GM12874 (cell line): Measurements from ENCODE around the gene PMPCA.

ENCODE experiments used
- CTCF ChIP-seq: IDR thresholded peaks from 2 replicates; pipeline ENCODE4 v1.5.1; 2011; ENCODE audit warnings: low read depth, mild to moderate bottlenecking, control low read depth, low read length, moderate library complexity; ENCODE audit not compliant: insufficient read depth

PMPCA gene

DNA sequence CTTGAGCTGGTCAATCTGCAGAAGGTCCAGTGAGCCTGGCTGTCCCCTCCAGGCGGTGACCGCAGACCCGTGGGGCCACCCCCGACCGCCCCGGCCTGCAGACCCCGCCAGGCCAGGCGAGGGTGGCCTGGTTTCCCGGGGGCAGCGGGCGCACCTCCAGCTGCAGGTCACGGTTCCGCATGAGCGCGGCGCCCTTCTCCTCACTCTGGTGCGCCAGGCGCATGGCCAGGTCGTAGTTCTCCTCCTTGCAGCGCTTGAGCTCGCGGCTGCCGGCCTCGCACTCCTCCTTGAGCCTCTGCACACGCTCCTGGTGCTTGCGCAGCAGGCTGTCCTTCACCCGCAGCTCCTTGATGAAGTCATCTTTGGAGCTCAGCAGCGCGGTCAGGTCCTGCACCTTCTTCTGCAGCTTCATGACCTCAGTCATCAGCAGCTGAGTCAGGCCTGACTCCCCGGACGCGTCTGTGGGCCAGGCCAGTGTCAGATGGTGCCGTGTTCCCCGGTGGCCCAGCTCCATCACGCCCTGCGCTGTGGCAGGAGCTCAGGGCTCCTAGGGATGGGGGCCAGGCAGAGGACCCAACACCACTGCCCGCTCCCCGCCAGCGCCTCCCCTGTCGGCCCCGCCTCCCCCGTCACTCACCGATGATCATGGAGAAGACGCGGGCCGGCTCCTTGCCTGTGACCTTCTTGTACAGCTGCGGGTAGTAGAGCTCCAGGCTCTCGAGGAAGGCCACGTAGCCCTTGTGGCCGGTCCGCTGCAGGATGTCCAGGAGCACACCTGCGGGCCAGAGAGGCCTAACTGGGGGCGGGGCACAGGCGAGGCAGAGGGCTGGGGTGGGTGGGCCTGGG lies 39.5 kb upstream of the PMPCA start:
- no peak for TF ChIP-seq CTCF

GRCh38 chr9:136371533-136371880 lies 39.0 kb upstream of the PMPCA start:
- TF ChIP-seq CTCF: no peak

GRCh38 chr9:136372006-136372405 lies 38.5 kb upstream of the PMPCA start:
- TF ChIP-seq CTCF: no peak

DNA sequence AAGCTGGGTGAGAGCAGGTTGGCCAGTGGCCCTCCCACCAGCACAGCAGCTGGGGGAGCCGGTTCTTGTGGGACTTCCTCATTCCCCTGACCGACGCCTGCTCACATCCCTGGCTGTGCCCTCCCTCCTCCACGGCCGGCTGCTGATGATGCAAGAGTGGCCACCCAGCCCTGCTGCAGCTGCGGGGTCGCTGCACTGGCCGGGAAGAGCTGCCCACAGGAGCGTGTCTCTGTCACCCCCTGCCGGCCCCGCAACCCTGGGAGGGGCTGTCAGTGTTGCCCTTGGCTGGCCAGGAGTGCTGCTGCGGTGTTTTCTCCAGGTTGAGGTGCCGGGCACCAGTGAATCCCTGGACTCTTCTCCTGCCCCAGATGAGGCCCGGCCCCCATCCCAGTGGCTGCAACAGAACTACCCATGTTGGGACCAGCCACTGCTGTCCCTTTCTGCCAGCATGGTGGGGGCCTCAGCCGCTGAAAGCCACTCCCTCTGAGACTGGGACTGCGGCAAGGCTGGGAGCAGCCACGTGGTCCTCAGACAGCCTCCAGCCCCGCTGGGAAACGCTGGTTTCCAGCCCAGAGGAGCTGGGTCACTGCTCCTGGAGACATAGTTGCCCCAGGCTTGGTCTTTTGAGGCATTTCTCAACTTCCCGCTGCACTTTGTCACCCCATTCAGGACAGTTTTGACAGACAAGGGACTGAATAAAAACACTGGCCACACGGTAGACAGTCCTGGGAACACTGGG lies 37.7 kb upstream of the PMPCA start:
- TF ChIP-seq CTCF: no peak

GRCh38 chr9:136373300-136374182 lies 36.9 kb upstream of the PMPCA start, which contains the start of gene CARD9:
TSS of gene CARD9 (minus strand) at chr9:136373669. CDS start at chr9:136372078, 1,591 bp downstream.
- TF ChIP-seq CTCF: no peak

DNA sequence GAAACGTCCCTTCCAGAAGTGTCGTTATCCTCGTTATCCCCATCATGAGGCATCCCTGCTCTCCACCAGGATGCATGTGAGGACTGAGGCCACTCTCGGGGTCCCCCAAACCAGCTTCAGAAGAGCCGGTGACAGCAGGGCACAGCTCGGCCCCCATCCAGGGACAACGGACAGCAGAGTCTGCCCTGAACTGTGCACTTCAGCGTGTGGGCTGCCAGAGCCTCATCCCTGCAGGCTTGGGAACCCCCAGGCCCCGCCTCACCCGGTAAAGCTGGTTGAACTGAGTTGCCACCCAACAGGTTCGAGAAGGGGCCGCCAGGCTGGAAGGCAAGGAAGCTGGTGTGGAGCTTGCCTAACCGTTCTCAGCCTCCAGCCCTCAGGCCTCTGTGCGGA lies 36.3 kb upstream of the PMPCA start:
- no peak for TF ChIP-seq CTCF

GRCh38 chr9:136375096-136375495 lies 35.4 kb upstream of the PMPCA start:
- no peak for TF ChIP-seq CTCF
